ENCODE measurements around the gene NPLOC4. TPM values are rescaled to one million over a fixed set of nuclear protein-coding genes. Genes with fewer than 3 reads are reported as not detected.
A peak's percentile ranks its signal among the peaks of the same experiment; 100 is the strongest.

Gene NPLOC4
- total and polyA plus RNA-seq, 2 of the 13 experiments (the other 11 are each of a cell fraction or from before 2014, with no cell fraction given), result 57.0 to 97.0 TPM

GRCh38 chr17:81576621-81577277 is 60.2 kb downstream of the NPLOC4 start (continued):
- TF ChIP-seq PAX8 (CRISPR knock-in tag; IDR thresholded peaks at IDR 0.05; ENCODE audit: borderline replicate concordance), result no peak
- TF ChIP-seq ZHX1 (CRISPR knock-in tag; IDR thresholded peaks at IDR 0.05; ENCODE audit: low read depth), result no peak
- 0 out of 2 replicates have a peak, but pooled peaks have one; percentile 30 for TF ChIP-seq PPARG (CRISPR knock-in tag; conservative IDR thresholded peaks at IDR 0.05)
- TF ChIP-seq ZBTB40 (IDR thresholded peaks at IDR 0.05), result no peak
- no peak for TF ChIP-seq ZBTB40 (CRISPR knock-in tag; IDR thresholded peaks at IDR 0.05)
- no peak for TF ChIP-seq PAF1 (CRISPR knock-in tag; IDR thresholded peaks at IDR 0.05)
- no peak for TF ChIP-seq ZNF274 (CRISPR knock-in tag; IDR thresholded peaks at IDR 0.05)
- TF ChIP-seq AGO1 (IDR thresholded peaks at IDR 0.05; ENCODE audit: low read depth, low read length, poor library complexity, severe bottlenecking), result no peak
- TF ChIP-seq ZNF598 (CRISPR knock-in tag; IDR thresholded peaks at IDR 0.05; ENCODE audit: borderline replicate concordance), result no peak
- TF ChIP-seq HMG20A (CRISPR knock-in tag; IDR thresholded peaks at IDR 0.05; ENCODE audit: borderline replicate concordance), result peak; percentile 12; the same call in 1 of the 2 replicates
- no peak for TF ChIP-seq GATA4 (IDR thresholded peaks at IDR 0.05; ENCODE audit: borderline replicate concordance, low read depth)
- no peak for TF ChIP-seq ZNF773 (CRISPR knock-in tag; IDR thresholded peaks at IDR 0.05; ENCODE audit: borderline replicate concordance)
- no peak for TF ChIP-seq ZNF160 (CRISPR knock-in tag; IDR thresholded peaks at IDR 0.05)
- TF ChIP-seq HES4 (CRISPR knock-in tag; IDR thresholded peaks at IDR 0.05; ENCODE audit: borderline replicate concordance), result no peak
- no peak for TF ChIP-seq ZNF709 (CRISPR knock-in tag; IDR thresholded peaks at IDR 0.05)
- 0 out of 2 replicates have a peak, but pooled peaks have one; percentile 23 for TF ChIP-seq IRF2 (CRISPR knock-in tag; IDR thresholded peaks at IDR 0.05)

Data from HepG2 (cell line).